Body of pancreas (tissue), 4 donors: ENCODE data around the gene GNAI2. TPM values are rescaled to one million over a fixed set of nuclear protein-coding genes. Genes with fewer than 3 reads are reported as not detected.
A peak's percentile ranks its signal among the peaks of the same experiment; 100 is the strongest.

Source experiments
- ATAC-seq: fragments of 150-250 bp; one replicate; pipeline ENCODE4 v1.9.1; 2016
- DNase-seq, 4 donors: peaks; one replicate each; pipeline ENCODE4 v3.0.0-alpha.2; 2019
- H3K27ac ChIP-seq, 4 donors: fragments of 200-600 bp; sonication (generic); 1 replicate in 3 of 4; 2 replicates in 1 of 4; pipeline versions ENCODE4 v1.5.1 to v1.6.1; 2016 to 2019; ENCODE audit warnings: mild to moderate bottlenecking in 1 of 4, mixed read lengths in 1 of 4, moderate library complexity in 1 of 4
- H3K27me3 ChIP-seq, 2 donors: fragments of 200-600 bp; sonication (generic); one replicate each; pipeline ENCODE4 v1.6.0; 2016; ENCODE audit warnings: mild to moderate bottlenecking in 1 of 2
- H3K36me3 ChIP-seq, 2 donors: fragments of 200-600 bp; sonication (generic); replicated peaks in 1 of 2; 2 replicates each; pipeline ENCODE4 v1.5.1; 2016; ENCODE audit warnings: low read depth in 2 of 2; ENCODE audit not compliant: insufficient read depth in 1 of 2
- H3K4me1 ChIP-seq: fragments of 200-600 bp; sonication (generic); one replicate; pipeline ENCODE4 v1.6.0; 2016
- H3K4me3 ChIP-seq, 2 donors: fragments of 200-600 bp; sonication (generic); 1 replicate in 1 of 2; 2 replicates in 1 of 2; pipeline ENCODE4 v1.5.1; 2016 to 2019
- H3K9me3 ChIP-seq, 3 donors: fragments of 200-600 bp; sonication (generic); 1 replicate in 2 of 3; 2 replicates in 1 of 3; pipeline ENCODE4 v1.5.1; 2016
- CTCF ChIP-seq, 7 experiments: fragments of 450-650 bp in 4 of 7; fragments of 200-600 bp in 3 of 7; sonication (generic) in 3 of 7; IDR thresholded peaks; one replicate each; pipeline ENCODE4 v1.5.1; 2016 to 2019; ENCODE audit warnings: antibody characterized with exemption in 7 of 7
- POLR2A ChIP-seq, 3 donors: fragments of 450-650 bp; IDR thresholded peaks; one replicate each; pipeline ENCODE4 v1.6.1; 2016; ENCODE audit warnings: antibody characterized with exemption in 3 of 3, mild to moderate bottlenecking in 2 of 3
- WGBS, 2 donors: methylation state at CpG; one replicate each; pipeline ENCODE4 v1.1.5; 2017; 5-methylcytosine and 5-hydroxymethylcytosine counted together
- intact Hi-C: fragments of 100-400 bp; cut with DNase I; formaldehyde crosslinking; loops from one replicate; pipeline ENCODE4 v1.15.1; 2023
- total RNA-seq, 2 donors: library from RNA; depleted of rRNA; stranded (reverse); fragments of >200 nt; gene quantifications; one replicate each; pipeline ENCODE4 v1.1.0, GENCODE V29; 2016

The GNAI2 gene
- total RNA-seq, 2 donors from 2014 or later, result 46.2 to 53.7 TPM

- Histone ChIP-seq H3K9me3 (no peaks in the 10 kb centered on the region), H3K4me1 (peaks cover 30% of the 10 kb centered on the region), H3K36me3 (no peaks in the 10 kb centered on the region), H3K27ac (no peak overlapping the region), H3K4me3 (no peak overlapping the region), H3K27me3 (no peaks in the 10 kb centered on the region)
- WGBS, 2 donors, result 69 to 71% methylated on average over 5 of the region's 5 CpGs
- DNase-seq (no peak), ATAC-seq (no peak)
- intact Hi-C loops, result loop anchor here (5.0 kb wide), 1 partner anchor 41 kb away; no protein-coding TSS in a partner anchor
- TF ChIP-seq CTCF (IDR thresholded peaks at IDR 0.05), result no peak
- TF ChIP-seq POLR2A (IDR thresholded peaks at IDR 0.05), result no peak
Observed at GRCh38 chr3:50231581-50231980, 4.4 kb upstream of the GNAI2 start.

- 49 to 51% methylated on average over 3 of the region's 3 CpGs for WGBS, 2 donors
- TF ChIP-seq CTCF (IDR thresholded peaks at IDR 0.05), result no peak
- TF ChIP-seq POLR2A (IDR thresholded peaks at IDR 0.05), result no peak
- peaks cover 30% of the 10 kb centered on the region for H3K4me1 ChIP-seq
- no peaks in the 10 kb centered on the region for H3K9me3 ChIP-seq
- no peak overlapping the region for H3K4me3 ChIP-seq
- DNase-seq (no peak), ATAC-seq (no peak)
- H3K36me3 ChIP-seq, result no peaks in the 10 kb centered on the region
- H3K27me3 ChIP-seq, result no peaks in the 10 kb centered on the region
- intact Hi-C loops, result loop anchor here (5.0 kb wide), 1 partner anchor 40 kb away; no protein-coding TSS in a partner anchor
- H3K27ac ChIP-seq, result no peak overlapping the region
Observed at GRCh38 chr3:50232303-50232702, 3.7 kb upstream of the GNAI2 start.

GRCh38 chr3:50233176-50233575 is 2.8 kb upstream of the GNAI2 start:
- no peak for ATAC-seq

GRCh38 chr3:50236484-50237132 is 604 bp downstream of the GNAI2 start:
- Histone ChIP-seq H3K36me3 (no peaks in the 10 kb centered on the region), H3K4me1 (peaks cover 55% of the 10 kb centered on the region), H3K27ac (peak overlapping the region; percentile 76 to 87 (median 85)), H3K27me3 (no peaks in the 10 kb centered on the region), H3K9me3 (no peaks in the 10 kb centered on the region), H3K4me3 (peak overlapping the region; percentile 43 to 51)
- intact Hi-C loops, result no loop called here
- no peak for ATAC-seq
- TF ChIP-seq POLR2A (IDR thresholded peaks at IDR 0.05), result no peak
- no peak for TF ChIP-seq CTCF (IDR thresholded peaks at IDR 0.05)
- DNase-seq, result no peak
- 6 to 21% methylated on average over 12 to 13 of the region's 13 CpGs for WGBS, 2 donors

More at GRCh38 chr3:50233176-50233575, 2.8 kb upstream of the GNAI2 start:
- WGBS, 2 donors, result 81 to 90% methylated on average over 4 of the region's 4 CpGs
- no peak overlapping the region for H3K27ac ChIP-seq
- no peaks in the 10 kb centered on the region for H3K36me3 ChIP-seq
- no peaks in the 10 kb centered on the region for H3K9me3 ChIP-seq
- peaks cover 34% of the 10 kb centered on the region for H3K4me1 ChIP-seq
- no peak for TF ChIP-seq CTCF (IDR thresholded peaks at IDR 0.05)
- DNase-seq, result peak in 1 of 4 donors; percentile 40
- intact Hi-C loops, result loop anchor here (5.0 kb wide), 1 partner anchor 39 kb away; no protein-coding TSS in a partner anchor
- no peak overlapping the region for H3K4me3 ChIP-seq
- no peaks in the 10 kb centered on the region for H3K27me3 ChIP-seq
